Suprapubic skin (tissue), 3 donors: ENCODE data around the gene SNX17.

ENCODE experiments used
- POLR2A ChIP-seq, 2 donors: fragments of 450-650 bp; IDR thresholded peaks; one replicate each; pipeline ENCODE4 v1.6.1; 2017; ENCODE audit warnings: antibody characterized with exemption in 2 of 2, mild to moderate bottlenecking in 2 of 2, moderate library complexity in 2 of 2
- TF ChIP-seq, protein P1 (sequence below), 2 donors: fragments of 200-600 bp in 1 of 2; fragments of 450-650 bp in 1 of 2; sonication (generic) in 1 of 2; IDR thresholded peaks; one replicate each; pipeline ENCODE4 v1.5.1; 2016 to 2019; ENCODE audit warnings: antibody characterized with exemption in 2 of 2, mild to moderate bottlenecking in 1 of 2, moderate library complexity in 1 of 2

DNA sequence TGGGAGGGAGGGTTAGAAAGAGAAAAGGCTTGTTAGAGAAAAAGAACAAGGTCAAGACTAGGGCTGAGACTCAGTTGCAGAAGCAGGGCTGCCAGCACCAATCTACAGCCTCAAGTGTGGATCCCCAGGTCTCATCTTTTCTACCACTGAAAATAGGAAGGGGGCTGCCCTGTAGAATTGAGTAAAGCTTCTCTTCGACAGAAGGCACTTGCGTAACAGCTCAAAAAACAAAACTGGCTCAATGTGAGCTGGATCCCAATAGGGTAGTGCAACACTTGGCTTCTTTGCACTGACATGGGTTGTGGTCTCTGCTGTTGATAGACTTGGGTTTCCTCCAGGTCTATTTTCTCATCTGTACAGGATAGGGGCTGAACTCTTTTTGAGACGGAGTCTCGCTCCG lies 45.7 kb upstream of the SNX17 start:
- TF ChIP-seq, protein P1, sequence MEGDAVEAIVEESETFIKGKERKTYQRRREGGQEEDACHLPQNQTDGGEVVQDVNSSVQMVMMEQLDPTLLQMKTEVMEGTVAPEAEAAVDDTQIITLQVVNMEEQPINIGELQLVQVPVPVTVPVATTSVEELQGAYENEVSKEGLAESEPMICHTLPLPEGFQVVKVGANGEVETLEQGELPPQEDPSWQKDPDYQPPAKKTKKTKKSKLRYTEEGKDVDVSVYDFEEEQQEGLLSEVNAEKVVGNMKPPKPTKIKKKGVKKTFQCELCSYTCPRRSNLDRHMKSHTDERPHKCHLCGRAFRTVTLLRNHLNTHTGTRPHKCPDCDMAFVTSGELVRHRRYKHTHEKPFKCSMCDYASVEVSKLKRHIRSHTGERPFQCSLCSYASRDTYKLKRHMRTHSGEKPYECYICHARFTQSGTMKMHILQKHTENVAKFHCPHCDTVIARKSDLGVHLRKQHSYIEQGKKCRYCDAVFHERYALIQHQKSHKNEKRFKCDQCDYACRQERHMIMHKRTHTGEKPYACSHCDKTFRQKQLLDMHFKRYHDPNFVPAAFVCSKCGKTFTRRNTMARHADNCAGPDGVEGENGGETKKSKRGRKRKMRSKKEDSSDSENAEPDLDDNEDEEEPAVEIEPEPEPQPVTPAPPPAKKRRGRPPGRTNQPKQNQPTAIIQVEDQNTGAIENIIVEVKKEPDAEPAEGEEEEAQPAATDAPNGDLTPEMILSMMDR (IDR thresholded peaks at IDR 0.05) = no peak
- TF ChIP-seq POLR2A (IDR thresholded peaks at IDR 0.05) = no peak
